Measurements from ENCODE around the gene PIR. TPM values are rescaled to one million over a fixed set of nuclear protein-coding genes. Genes with fewer than 3 reads are reported as not detected.

Gene PIR
- total and polyA plus RNA-seq, 12 donors, result 11.9 to 48.6 (median 21.4) TPM

DNA sequence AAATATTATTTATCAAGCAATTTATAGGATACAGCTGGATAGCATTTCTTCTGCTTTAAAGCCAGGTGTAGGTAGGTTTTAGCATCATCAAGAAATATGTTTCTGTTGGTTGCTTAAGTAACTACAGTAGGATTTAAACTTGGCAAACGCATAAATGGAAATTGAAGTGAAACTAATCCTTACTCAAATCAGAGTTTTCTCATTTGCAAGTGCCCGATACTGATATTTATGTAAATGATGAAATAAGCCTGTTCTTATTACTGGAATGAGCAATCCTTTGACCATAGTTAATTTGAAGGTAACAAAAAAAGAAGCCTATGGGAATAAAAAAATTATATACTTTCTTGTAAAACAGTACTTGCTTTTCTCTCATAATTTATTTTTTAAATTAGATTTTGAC lies 134.6 kb downstream of the PIR start:
- H3K4me3 ChIP-seq, result no peak overlapping the region
- H3K4me1 ChIP-seq (replicated peaks in 1 of 2), result no peaks in the 10 kb centered on the region
- H3K27me3 ChIP-seq, result no peaks in the 10 kb centered on the region
- DNase-seq, result no peak
- intact Hi-C loops (cut with DNase I), result no loop called here
- H3K9me3 ChIP-seq (replicated peaks in 1 of 3), result no peaks in the 10 kb centered on the region
- WGBS, 4 donors, result 73 to 85% (median 77%) methylated on average over 2 of the region's 2 CpGs
- TF ChIP-seq CTCF (IDR thresholded peaks at IDR 0.05), result no peak
- TF ChIP-seq POLR2A (IDR thresholded peaks at IDR 0.05), result no peak
- no peaks in the 10 kb centered on the region for H3K36me3 ChIP-seq (replicated peaks in 1 of 2)
- H3K27ac ChIP-seq, result no peak overlapping the region

- no peak for DNase-seq
- H3K36me3 ChIP-seq (replicated peaks in 1 of 2), result no peaks in the 10 kb centered on the region
- H3K9me3 ChIP-seq (replicated peaks in 1 of 3), result no peaks in the 10 kb centered on the region
- no peaks in the 10 kb centered on the region for H3K4me1 ChIP-seq (replicated peaks in 1 of 2)
- no peak overlapping the region for H3K4me3 ChIP-seq
- no peaks in the 10 kb centered on the region for H3K27me3 ChIP-seq
- TF ChIP-seq CTCF (IDR thresholded peaks at IDR 0.05) (no peak), POLR2A (IDR thresholded peaks at IDR 0.05) (no peak)
- 14 to 50% (median 19%) methylated on average over 1 of the region's 1 CpG for WGBS, 4 donors
- intact Hi-C loops (cut with DNase I), result no loop called here
- H3K27ac ChIP-seq, result no peak overlapping the region
Measured at GRCh38 chrX:15356444-15356843, 136.7 kb downstream of the PIR start.

- WGBS, 4 donors, result 68 to 81% (median 75%) methylated on average over 8 of the region's 8 CpGs
- no peak overlapping the region for H3K4me3 ChIP-seq
- no peaks in the 10 kb centered on the region for H3K27me3 ChIP-seq
- TF ChIP-seq CTCF (IDR thresholded peaks at IDR 0.05), result no peak
- no peak for TF ChIP-seq POLR2A (IDR thresholded peaks at IDR 0.05)
- no peak overlapping the region for H3K27ac ChIP-seq
- H3K36me3 ChIP-seq (replicated peaks in 1 of 2), result no peaks in the 10 kb centered on the region
- no peak for DNase-seq
- no peaks in the 10 kb centered on the region for H3K4me1 ChIP-seq (replicated peaks in 1 of 2)
- H3K9me3 ChIP-seq (replicated peaks in 1 of 3), result no peaks in the 10 kb centered on the region
- intact Hi-C loops (cut with DNase I), result no loop called here
Measured at GRCh38 chrX:15350329-15350996, 142.7 kb downstream of the PIR start.

DNA sequence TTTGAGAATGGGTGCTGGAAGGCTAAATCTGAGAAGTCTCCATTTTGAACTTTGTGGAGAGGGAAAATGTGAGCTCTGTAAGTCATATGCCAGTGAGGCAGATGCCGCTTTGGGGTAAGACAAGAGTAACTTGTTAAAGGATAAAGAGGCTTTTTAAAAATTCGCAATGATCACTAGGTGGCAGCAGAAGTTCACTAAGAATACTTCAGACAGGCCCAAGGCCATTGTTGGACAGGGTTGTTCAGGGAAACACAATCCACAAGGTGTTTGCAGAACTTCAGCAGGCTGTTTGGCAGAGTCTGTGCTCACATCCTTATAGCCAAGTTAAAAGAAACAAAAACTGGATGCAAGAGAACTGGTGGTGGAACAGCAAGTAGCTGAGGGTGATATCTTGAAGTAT lies 144.1 kb downstream of the PIR start:
- intact Hi-C loops (cut with DNase I), result loop anchor here in 1 of 2 donors (5.0 kb wide), 1 partner anchor 118 kb away; no protein-coding TSS in a partner anchor
- Histone ChIP-seq H3K4me1 (replicated peaks in 1 of 2) (no peaks in the 10 kb centered on the region), H3K27ac (no peak overlapping the region), H3K4me3 (no peak overlapping the region), H3K36me3 (replicated peaks in 1 of 2) (no peaks in the 10 kb centered on the region), H3K9me3 (replicated peaks in 1 of 3) (no peaks in the 10 kb centered on the region), H3K27me3 (no peaks in the 10 kb centered on the region)
- TF ChIP-seq CTCF (IDR thresholded peaks at IDR 0.05) (peak; percentile 28 to 63 (median 57)), POLR2A (IDR thresholded peaks at IDR 0.05) (no peak)
- DNase-seq, result peak; percentile 35 to 67 (median 52)
- 17 to 27% (median 21%) methylated on average over 2 of the region's 2 CpGs for WGBS, 4 donors

All from adrenal gland (tissue), 12 donors.